Islet of Langerhans (tissue), 1 donor: Measurements from ENCODE around the gene DDX51.

Experiments
- FAIRE-seq: peaks from one replicate; lab custom pipeline; 2011; peaks lifted over from hg19 to GRCh38; lab: Jason Lieb, UNC

Gene DDX51

DNA sequence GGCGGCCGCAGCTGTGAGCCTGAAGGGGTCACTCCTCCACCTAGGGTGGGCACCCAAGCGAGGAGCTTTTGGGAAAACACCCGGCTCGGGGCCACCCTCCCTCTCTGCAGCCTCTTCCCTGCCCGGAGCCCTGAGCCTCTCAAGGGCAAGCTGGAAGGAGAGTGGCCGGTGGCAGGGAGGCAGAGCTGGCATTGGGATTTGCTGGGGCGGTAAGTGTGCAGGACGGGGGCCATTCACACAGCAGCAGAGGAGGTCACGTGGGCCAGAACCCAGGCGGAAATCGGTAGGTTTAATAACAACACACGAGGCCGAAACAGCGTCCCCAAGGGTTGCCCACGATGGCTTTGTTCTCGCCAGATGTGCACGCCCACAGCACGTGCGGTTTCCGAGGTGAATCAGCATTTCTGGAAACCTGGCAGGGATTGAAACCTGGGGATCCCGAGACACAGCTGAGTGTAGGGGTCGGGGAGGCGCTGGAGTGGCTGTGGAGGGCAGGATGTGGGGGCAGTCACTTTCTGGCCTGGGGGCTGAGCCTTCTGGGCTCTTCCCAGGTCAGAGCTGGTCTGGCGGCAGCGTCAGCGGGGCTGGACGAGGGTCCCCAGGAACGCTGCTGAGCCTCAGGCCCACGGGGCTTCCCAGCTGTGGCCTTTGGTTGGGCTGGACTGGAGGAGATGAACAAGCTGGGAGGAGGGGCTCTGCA, 23.6 kb upstream of the DDX51 start:
- FAIRE-seq, result no peak

DNA sequence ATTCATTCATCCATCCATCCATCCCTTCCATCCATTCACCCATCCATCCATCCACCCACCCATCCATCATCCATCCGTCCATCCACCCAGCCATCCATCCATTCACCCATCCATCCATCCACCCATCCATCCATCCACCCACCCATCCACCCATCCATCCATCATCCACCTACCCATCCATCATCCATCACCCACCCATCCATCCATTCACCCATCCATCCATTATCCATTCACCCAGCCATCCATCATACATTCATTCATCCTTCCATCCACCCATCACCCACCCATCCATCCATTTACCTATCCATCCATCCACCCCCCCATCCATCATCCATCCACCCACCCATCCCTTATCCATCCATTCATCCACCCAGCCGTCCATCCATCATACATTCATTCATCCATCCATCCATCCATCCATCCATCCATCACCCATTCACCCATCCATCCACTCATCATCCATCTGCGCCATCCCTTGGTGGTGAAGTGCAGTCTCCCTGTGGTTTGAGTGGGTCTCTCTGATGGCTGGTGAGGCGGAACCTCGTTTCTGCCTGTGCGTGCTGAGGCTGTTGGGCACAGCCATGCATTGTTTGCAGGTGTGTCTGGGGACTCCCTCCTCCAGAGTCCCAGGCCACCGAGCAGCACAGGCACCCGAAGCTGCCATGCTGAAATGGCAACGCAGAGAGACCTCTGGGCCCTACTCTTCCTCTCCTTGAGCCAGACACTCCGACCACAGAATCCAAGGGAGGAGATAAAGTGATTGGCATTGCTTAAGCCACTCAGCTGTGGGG, 22.9 kb upstream of the DDX51 start:
- FAIRE-seq, result no peak

GRCh38 chr12:132166093-132166492, 22.0 kb upstream of the DDX51 start:
- FAIRE-seq, result no peak

DNA sequence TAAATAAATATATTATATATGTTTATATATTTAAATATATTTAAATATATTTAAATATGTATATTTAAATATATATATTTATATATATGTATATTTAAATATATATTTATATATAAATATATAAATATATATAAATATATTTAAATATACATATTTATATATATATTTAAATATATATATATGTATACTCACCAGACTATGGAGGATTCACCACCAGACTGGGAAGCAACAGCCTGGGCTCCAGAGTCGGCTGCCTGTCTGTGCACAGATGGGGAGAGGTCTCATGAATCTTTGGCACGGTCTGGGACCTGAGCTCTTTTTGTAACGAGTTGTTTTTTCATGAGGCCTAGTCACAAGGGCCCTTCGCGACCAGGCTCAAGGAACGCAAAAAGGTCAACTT, 21.5 kb upstream of the DDX51 start:
- FAIRE-seq, result no peak

- no peak for FAIRE-seq
These were observed 20.3 kb upstream of the DDX51 start for GRCh38 chr12:132164426-132164825.

- no peak for FAIRE-seq
These were observed 19.8 kb upstream of the DDX51 start for GRCh38 chr12:132163911-132164288.

DNA sequence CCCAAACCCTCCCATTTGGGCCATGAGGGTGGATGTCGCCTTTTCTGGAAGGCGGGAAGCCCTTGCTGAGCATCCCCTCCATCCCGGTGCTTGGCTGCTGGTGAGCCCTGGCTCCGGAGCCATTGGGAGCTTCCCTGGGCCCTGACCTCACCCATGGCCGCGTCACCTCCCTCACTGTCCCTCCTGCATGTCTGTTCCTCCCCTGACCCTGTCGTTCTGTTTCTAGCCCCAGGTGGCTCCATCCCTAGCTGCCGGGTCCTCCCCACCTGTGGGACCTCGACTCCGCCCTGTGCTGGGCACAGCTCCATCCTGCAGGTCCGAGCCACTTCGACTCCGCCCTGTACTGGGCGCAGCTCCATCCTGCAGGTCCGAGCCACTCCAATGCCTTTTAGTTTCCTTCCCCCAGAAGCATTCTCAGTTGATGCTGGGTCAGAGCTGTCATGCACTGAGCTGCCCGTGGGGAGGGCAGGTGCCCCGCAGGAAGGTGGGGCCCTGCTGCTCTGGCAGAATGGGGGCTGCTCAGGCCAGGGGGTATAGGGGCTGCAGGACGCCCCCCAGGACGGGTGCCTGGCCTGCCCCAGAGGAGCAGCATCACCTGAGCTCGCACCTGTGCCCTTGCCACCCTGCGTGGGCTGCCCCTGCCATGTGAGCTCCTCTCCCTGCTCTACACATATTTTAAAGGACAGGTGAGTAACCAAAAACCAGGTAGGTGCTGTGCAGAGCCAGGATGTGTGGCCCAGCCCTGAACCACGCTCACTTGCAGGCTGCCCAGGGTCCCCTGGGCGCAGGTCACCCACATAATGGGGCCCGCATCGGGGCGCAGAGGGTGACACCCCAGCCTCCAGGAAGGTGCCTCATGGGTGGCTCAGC, 19.2 kb upstream of the DDX51 start:
- FAIRE-seq, result no peak

- FAIRE-seq, result no peak
These were observed 18.5 kb upstream of the DDX51 start for GRCh38 chr12:132162508-132163031.

- no peak for FAIRE-seq
These were observed 17.8 kb upstream of the DDX51 start for GRCh38 chr12:132161796-132162507.

DNA sequence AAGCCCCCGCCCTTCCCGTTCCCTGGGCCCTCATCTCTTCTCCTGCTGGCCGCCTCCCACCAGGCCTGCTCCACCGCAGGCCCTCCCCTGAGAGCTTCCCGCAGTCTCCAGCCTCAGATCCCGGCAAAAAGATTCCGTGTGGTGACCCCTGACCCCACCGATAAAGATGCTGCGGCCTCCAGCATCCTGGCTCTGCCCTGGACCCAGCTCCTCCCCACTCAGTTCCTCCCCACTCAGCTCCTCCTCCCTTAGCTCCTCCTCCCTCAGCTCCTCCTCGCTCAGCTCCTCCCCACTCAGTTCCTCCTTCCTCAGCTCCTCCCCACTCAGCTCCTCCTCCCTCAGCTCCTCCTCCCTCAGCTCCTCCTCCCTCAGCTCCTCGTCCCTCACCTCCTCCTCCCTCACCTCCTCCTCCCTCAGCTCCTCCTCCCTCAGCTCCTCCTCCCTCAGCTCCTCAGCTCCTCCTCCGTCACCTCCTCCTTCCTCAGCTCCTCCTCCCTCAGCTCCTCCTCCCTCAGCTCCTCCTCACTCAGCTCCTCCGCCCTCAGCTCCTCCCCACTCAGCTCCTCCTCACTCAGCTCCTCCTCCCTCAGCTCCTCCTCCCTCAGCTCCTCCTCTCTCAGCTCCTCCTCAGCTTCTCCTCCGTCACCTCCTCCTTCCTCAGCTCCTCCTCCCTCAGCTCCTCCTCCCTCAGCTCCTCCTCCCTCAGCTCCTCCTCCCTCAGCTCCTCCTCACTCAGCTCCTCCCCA, 17.1 kb upstream of the DDX51 start:
- FAIRE-seq, result no peak

GRCh38 chr12:132160601-132161035, 16.5 kb upstream of the DDX51 start:
- FAIRE-seq, result no peak

DNA sequence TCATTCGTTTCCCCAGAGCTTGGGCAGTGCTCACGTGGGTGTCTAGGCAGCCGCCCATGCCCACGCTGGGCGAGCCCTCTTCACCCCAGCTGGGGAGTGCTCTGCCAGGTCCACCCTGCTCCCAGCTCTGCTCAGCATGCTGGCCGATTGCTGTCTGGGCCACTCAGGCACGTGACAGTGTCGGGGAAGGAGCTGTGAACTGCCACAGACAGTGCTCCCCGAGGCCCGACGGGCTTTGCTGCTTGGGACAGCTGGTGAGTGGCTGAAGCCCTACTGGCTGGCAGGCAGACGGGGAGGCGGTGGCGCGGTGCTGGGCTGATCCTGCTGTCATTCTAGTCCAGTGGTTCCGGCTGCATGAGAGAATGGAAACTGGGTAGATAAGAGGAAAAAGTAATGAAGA, 15.9 kb upstream of the DDX51 start:
- FAIRE-seq, result no peak

DNA sequence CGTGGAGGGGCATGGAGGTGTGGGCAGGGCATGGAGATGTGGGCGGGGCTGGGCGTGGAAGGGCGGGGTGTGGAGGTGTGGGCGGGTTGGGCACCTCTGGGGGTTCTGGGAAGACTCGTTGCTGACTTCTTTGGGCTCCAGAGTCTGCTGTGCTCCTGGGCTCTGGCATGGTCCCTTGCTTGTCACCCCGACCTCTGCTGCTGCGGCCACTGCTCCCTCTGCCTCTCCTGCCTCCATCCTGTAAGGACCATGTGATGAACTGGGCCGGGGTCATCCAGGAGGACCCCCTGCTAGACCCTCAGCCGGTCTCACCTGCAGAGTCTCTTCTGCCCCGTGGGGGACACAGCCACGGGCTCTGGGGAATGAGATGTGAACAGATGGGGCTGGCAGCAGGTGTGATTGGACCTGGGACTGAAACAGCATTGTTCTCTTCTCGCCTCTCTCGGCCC, 15.5 kb upstream of the DDX51 start:
- FAIRE-seq, result no peak

DNA sequence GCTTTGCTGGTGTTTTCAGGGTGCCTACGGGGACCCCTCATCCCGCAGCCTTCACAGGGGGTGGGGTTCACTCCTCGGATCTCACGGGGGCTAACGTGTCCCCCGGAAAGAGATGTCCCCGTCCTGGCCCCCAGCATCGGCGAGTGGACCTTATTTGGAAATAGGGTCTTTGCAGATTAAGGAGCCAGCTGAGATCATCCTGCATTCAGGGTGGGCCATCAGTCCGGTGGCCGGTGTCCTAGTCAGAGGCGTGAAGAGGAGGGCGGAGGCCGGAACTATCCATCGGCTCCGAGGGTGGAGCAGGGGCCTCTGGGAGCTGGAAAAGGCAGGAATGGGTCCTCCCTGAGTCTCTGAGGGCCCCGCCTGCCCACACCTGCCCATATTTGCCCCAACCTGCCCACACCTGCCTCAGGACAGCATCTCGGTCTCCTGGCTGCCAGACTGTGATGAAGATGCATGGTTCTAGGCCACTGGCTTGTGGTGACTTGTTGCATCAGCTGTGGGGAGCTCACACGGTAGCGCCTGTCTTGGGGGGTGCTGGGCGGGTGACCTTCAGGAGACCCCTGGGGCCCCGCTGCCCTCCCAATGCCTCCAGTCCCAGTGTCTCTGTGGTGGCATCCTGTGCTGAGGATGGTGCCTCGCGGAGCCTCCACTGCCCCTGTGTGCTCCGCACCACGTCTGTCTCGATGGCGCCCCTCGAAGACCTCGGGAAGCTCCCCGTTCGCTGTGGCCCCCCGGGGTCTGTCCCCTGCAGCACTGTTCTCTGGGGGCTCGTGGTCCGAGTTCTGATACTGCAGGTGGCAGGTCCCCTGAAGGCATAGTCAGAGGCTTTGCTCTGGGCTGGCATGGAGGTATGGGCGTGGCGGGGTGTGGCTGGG, 14.8 kb upstream of the DDX51 start:
- no peak for FAIRE-seq

- no peak for FAIRE-seq
These were observed 13.8 kb upstream of the DDX51 start for GRCh38 chr12:132157733-132158409.

DNA sequence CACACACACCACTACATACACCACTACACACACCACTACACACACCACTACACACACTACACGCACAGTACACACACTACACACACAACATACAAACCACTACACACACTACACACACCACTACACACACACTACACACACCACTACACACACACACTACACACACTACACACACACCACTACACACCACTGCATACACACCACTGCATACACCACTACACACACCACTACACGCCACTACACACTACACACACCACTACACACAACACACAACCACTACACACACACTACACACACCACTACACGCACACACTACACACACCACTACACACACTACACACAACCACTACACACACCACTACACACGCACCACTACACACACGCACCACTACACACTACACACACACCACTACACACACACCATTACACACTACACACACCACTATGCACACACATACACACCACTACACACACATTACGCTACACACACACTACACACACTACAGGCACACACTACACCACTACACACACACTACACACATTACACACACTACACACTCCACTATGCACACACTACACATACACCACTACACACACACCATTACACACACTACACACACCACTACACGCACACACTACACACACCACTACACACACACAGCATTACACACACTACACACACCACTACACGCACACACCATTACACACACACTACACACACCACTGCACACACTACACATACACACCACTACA, 12.6 kb upstream of the DDX51 start:
- FAIRE-seq, result no peak

- FAIRE-seq, result no peak
These were observed 11.9 kb upstream of the DDX51 start for GRCh38 chr12:132155771-132156572.
